A549 (cell line): ENCODE data around the gene WNT1.
A peak's percentile ranks its signal among the peaks of the same experiment; 100 is the strongest.

Source experiments
- CHD4 ChIP-seq: fragments of 200-600 bp; sonication (generic); IDR thresholded peaks from 2 replicates; pipeline ENCODE4 v1.6.1; 2016; ENCODE audit warnings: antibody characterized with exemption, mild to moderate bottlenecking, borderline replicate concordance
- CTCF ChIP-seq: fragments of >200 bp; sonication (Bioruptor Twin); formaldehyde crosslinking; IDR thresholded peaks from 3 replicates; pipeline ENCODE4 v1.5.1; 2016
- REST ChIP-seq: fragments of 200-600 bp; sonication (generic); IDR thresholded peaks from 2 replicates; pipeline ENCODE4 v1.6.1; 2016; ENCODE audit warnings: antibody characterized with exemption, mild to moderate bottlenecking, moderate library complexity

DNA sequence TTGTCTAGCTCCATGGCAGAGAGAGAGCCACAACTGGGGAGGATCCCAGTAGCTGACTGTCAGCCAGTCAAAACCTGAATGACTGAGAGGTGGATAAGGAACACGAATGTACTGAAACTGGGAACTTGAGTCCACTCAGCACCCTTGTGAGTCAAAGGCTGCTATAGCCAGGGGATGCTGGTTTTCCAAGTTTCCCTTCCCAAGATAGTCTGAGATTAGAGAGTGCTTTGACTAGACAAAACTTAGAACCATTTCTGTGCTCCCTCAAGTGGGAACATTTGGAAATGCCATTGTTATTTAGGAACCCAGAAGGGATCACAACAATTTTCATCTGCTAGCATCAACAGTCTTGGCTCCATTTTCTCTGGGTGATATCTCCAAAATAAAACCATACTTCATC lies 36.4 kb downstream of the WNT1 start:
- TF ChIP-seq REST (no peak), CHD4 (no peak), CTCF (0 out of 3 replicates have a peak, but pooled peaks have one; percentile 15)
